Measurements from ENCODE around the gene FMO3.

GRCh38 chr1:171110621-171111326 is 20.1 kb downstream of the FMO3 start:
- no peak for TF ChIP-seq POLR2A (IDR thresholded peaks at IDR 0.05; ENCODE audit: low read depth)
- TF ChIP-seq, protein P1, sequence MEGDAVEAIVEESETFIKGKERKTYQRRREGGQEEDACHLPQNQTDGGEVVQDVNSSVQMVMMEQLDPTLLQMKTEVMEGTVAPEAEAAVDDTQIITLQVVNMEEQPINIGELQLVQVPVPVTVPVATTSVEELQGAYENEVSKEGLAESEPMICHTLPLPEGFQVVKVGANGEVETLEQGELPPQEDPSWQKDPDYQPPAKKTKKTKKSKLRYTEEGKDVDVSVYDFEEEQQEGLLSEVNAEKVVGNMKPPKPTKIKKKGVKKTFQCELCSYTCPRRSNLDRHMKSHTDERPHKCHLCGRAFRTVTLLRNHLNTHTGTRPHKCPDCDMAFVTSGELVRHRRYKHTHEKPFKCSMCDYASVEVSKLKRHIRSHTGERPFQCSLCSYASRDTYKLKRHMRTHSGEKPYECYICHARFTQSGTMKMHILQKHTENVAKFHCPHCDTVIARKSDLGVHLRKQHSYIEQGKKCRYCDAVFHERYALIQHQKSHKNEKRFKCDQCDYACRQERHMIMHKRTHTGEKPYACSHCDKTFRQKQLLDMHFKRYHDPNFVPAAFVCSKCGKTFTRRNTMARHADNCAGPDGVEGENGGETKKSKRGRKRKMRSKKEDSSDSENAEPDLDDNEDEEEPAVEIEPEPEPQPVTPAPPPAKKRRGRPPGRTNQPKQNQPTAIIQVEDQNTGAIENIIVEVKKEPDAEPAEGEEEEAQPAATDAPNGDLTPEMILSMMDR (IDR thresholded peaks at IDR 0.05) = no peak
- TF ChIP-seq POLR2AphosphoS5 (IDR thresholded peaks at IDR 0.05) = no peak
